Neural progenitor cell (in vitro differentiated cells): Measurements from ENCODE around the gene PCNX1. TPM values are rescaled to one million over a fixed set of nuclear protein-coding genes. Genes with fewer than 3 reads are reported as not detected.

ENCODE experiments used
- DNase-seq: peaks from one replicate; pipeline ENCODE4 v3.0.0-alpha.2; 2016; ENCODE audit warnings: low spot score
- H2AFZ ChIP-seq: fragments of 200-600 bp; sonication (generic); replicated peaks from 2 replicates; pipeline ENCODE4 v1.6.1; 2016; ENCODE audit warnings: antibody characterized with exemption
- H3F3A ChIP-seq: fragments of 200-600 bp; sonication (generic); 2 replicates; pipeline ENCODE4 v1.6.1; 2016; ENCODE audit warnings: antibody characterized with exemption, low read depth
- H3K27ac ChIP-seq: fragments of 200-600 bp; sonication (generic); 2 replicates; pipeline ENCODE4 v1.5.1; 2016; ENCODE audit warnings: mild to moderate bottlenecking
- H3K27me3 ChIP-seq: fragments of 200-600 bp; sonication (generic); 2 replicates; pipeline ENCODE4 v1.6.1; 2016; ENCODE audit warnings: mild to moderate bottlenecking, moderate library complexity
- H3K36me3 ChIP-seq: fragments of 200-600 bp; sonication (generic); 2 replicates; pipeline ENCODE4 v1.5.1; 2016
- H3K4me1 ChIP-seq: fragments of 200-600 bp; sonication (generic); 2 replicates; pipeline ENCODE4 v1.6.1; 2016; ENCODE audit warnings: mixed run types
- H3K4me2 ChIP-seq: fragments of 200-600 bp; sonication (generic); 2 replicates; pipeline ENCODE4 v1.6.1; 2016
- H3K4me3 ChIP-seq: fragments of 200-600 bp; sonication (generic); 2 replicates; pipeline ENCODE4 v1.5.1; 2016
- H3K79me2 ChIP-seq: fragments of 200-600 bp; sonication (generic); 2 replicates; pipeline ENCODE4 v1.6.1; 2016; ENCODE audit warnings: low read depth
- H3K9ac ChIP-seq: fragments of 200-600 bp; sonication (generic); 2 replicates; pipeline ENCODE4 v1.6.1; 2016
- H3K9me3 ChIP-seq: fragments of 200-600 bp; sonication (generic); 2 replicates; pipeline ENCODE4 v1.5.1; 2016; ENCODE audit warnings: low read depth
- H4K20me1 ChIP-seq: fragments of 200-600 bp; sonication (generic); 2 replicates; pipeline ENCODE4 v1.6.1; 2016; ENCODE audit warnings: low read depth
- H3K27ac Mint-ChIP-seq: 3 replicates; pipeline ENCODE4 v1.8.0; 2021; ENCODE audit warnings: mixed read lengths
- H3K27me3 Mint-ChIP-seq: 2 replicates; pipeline ENCODE4 v1.8.0; 2022; ENCODE audit warnings: low read depth, mild to moderate bottlenecking, inconsistent platforms, moderate library complexity, mixed read lengths; ENCODE audit not compliant: insufficient read depth
- H3K36me3 Mint-ChIP-seq: 3 replicates; pipeline ENCODE4 v1.8.0; 2021; ENCODE audit warnings: mixed read lengths
- H3K4me1 Mint-ChIP-seq: 3 replicates; pipeline ENCODE4 v1.8.0; 2021; ENCODE audit warnings: mixed read lengths
- H3K4me3 Mint-ChIP-seq: 3 replicates; pipeline ENCODE4 v1.8.0; 2021; ENCODE audit warnings: mild to moderate bottlenecking, moderate library complexity, mixed read lengths
- H3K9me3 Mint-ChIP-seq: 3 replicates; pipeline ENCODE4 v1.8.0; 2020; ENCODE audit warnings: mixed read lengths
- CTCF ChIP-seq: fragments of 200-600 bp; sonication (generic); IDR thresholded peaks from 2 replicates; pipeline ENCODE4 v1.5.1; 2017; ENCODE audit warnings: antibody characterized with exemption, mild to moderate bottlenecking
- EZH2 ChIP-seq: fragments of 200-600 bp; sonication (generic); IDR thresholded peaks from 2 replicates; pipeline ENCODE4 v1.6.1; 2017; ENCODE audit warnings: antibody characterized with exemption, mild to moderate bottlenecking, moderate library complexity
- EZH2phosphoT487 ChIP-seq: fragments of 200-600 bp; sonication (generic); IDR thresholded peaks from 2 replicates; pipeline ENCODE4 v1.6.1; 2017; ENCODE audit warnings: antibody characterized with exemption
- total RNA-seq: library from RNA; depleted of rRNA; stranded (reverse); fragments of >200 nt; gene quantifications from 2 replicates; pipeline ENCODE4 v1.2.3, GENCODE V29; 2015; ENCODE audit warnings: low replicate concordance

Gene PCNX1
- total RNA-seq, 1 donor from 2014 or later = 48.6 TPM

- H3K79me2 ChIP-seq = no peaks in the 10 kb centered on the region
- H3K4me1 ChIP-seq = no peaks in the 10 kb centered on the region
- no peaks in the 10 kb centered on the region for H3K27me3 ChIP-seq
- H3K27ac ChIP-seq = no peak overlapping the region
- H3K4me1 Mint-ChIP-seq = peaks cover 10% of the 10 kb centered on the region
- no peaks in the 10 kb centered on the region for H3K9me3 ChIP-seq
- no peak overlapping the region for H3K4me3 Mint-ChIP-seq
- no peaks in the 10 kb centered on the region for H3K9me3 Mint-ChIP-seq
- no peaks in the 10 kb centered on the region for H3K27me3 Mint-ChIP-seq
- peaks cover 22% of the 10 kb centered on the region for H3K36me3 Mint-ChIP-seq
- no peak for DNase-seq
- no peak for TF ChIP-seq CTCF
- TF ChIP-seq EZH2phosphoT487 = no peak
- TF ChIP-seq EZH2 = no peak
- no peak overlapping the region for H3K27ac Mint-ChIP-seq
- no peaks in the 10 kb centered on the region for H4K20me1 ChIP-seq
- H3F3A ChIP-seq = no peaks in the 10 kb centered on the region
- H3K36me3 ChIP-seq = peaks cover 32% of the 10 kb centered on the region
- no peak overlapping the region for H2AFZ ChIP-seq
- H3K4me3 ChIP-seq = no peak overlapping the region
- no peak overlapping the region for H3K9ac ChIP-seq
- H3K4me2 ChIP-seq = no peak overlapping the region
Measured at GRCh38 chr14:71113376-71113775, 206.1 kb downstream of the PCNX1 start.

GRCh38 chr14:71114565-71114964, 207.3 kb downstream of the PCNX1 start:
- TF ChIP-seq EZH2 (no peak), EZH2phosphoT487 (no peak), CTCF (no peak)
- H3K4me3 ChIP-seq = no peak overlapping the region
- DNase-seq = no peak
- H3K9me3 Mint-ChIP-seq = no peaks in the 10 kb centered on the region
- no peaks in the 10 kb centered on the region for H3K27me3 ChIP-seq
- no peaks in the 10 kb centered on the region for H3K27me3 Mint-ChIP-seq
- no peak overlapping the region for H3K9ac ChIP-seq
- H3K9me3 ChIP-seq = no peaks in the 10 kb centered on the region
- no peaks in the 10 kb centered on the region for H3K79me2 ChIP-seq
- H3K4me3 Mint-ChIP-seq = no peak overlapping the region
- H3F3A ChIP-seq = peaks cover 1% of the 10 kb centered on the region
- no peaks in the 10 kb centered on the region for H4K20me1 ChIP-seq
- no peaks in the 10 kb centered on the region for H3K4me1 ChIP-seq
- no peak overlapping the region for H2AFZ ChIP-seq
- H3K4me1 Mint-ChIP-seq = peaks cover 10% of the 10 kb centered on the region
- H3K27ac Mint-ChIP-seq = no peak overlapping the region
- H3K27ac ChIP-seq = no peak overlapping the region
- peaks cover 31% of the 10 kb centered on the region for H3K36me3 ChIP-seq
- no peak overlapping the region for H3K4me2 ChIP-seq
- H3K36me3 Mint-ChIP-seq = peaks cover 23% of the 10 kb centered on the region

GRCh38 chr14:71115306-71115705, 208.0 kb downstream of the PCNX1 start:
- Histone ChIP-seq H3K79me2 (no peaks in the 10 kb centered on the region), H2AFZ (no peak overlapping the region), H3K27me3 (no peaks in the 10 kb centered on the region), H3K27ac (no peak overlapping the region), H3K4me1 (no peaks in the 10 kb centered on the region), H3K9ac (no peak overlapping the region), H3F3A (peaks cover 5% of the 10 kb centered on the region), H3K36me3 (peaks cover 27% of the 10 kb centered on the region), H3K4me3 (no peak overlapping the region), H3K9me3 (no peaks in the 10 kb centered on the region), H3K4me2 (no peak overlapping the region), H4K20me1 (no peaks in the 10 kb centered on the region)
- Mint-ChIP-seq H3K27ac (no peak overlapping the region), H3K27me3 (no peaks in the 10 kb centered on the region), H3K4me1 (peaks cover 10% of the 10 kb centered on the region), H3K36me3 (peaks cover 17% of the 10 kb centered on the region), H3K9me3 (peaks cover 4% of the 10 kb centered on the region), H3K4me3 (no peak overlapping the region)
- no peak for DNase-seq
- TF ChIP-seq EZH2 = no peak
- TF ChIP-seq EZH2phosphoT487 = no peak
- no peak for TF ChIP-seq CTCF
